ENCODE results near the gene GALNT14.

The GALNT14 gene

DNA sequence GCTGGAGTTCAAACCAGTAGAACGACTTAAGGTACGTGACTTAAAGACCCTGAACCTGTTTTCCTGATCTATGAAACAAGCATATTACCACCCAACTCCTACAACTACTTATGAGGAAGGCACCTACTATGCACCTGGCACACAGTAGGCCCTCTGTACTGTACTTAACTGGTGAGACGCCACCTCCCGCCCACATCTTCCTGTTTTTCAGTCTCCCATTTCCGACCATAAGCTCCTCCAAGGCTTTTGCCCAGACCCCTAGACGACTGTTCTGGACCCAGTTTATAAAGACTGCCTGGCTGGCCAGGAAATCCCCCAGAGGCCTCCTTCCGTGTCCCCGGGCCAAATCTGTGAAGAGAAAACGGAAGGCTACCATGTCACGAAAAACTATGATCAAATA lies 1.5 kb downstream of the GALNT14 start:
- H3K4me3 ChIP-seq (ENCODE audit: low read depth, low read length), result no peak overlapping the region

DNA sequence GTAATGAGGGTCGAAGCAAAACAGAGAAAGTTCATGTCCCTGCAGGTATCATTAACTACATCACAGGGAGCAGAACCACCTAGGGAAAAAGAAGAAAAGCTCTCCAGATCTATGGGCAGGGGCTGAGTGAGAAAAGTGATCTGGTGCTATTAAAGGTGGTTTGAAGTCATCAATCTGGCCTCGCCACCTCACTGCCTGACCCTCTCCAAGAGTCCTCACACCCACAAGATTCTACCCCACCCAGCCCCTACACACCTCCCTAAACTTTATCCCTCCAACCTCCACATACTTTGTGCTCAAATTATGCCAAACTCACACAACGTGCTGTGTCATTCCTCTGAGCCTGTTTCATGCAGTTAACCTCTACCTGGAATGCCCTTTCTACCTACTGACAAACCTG lies 2.2 kb downstream of the GALNT14 start:
- no peak overlapping the region for H3K4me3 ChIP-seq (ENCODE audit: low read depth, low read length)

DNA sequence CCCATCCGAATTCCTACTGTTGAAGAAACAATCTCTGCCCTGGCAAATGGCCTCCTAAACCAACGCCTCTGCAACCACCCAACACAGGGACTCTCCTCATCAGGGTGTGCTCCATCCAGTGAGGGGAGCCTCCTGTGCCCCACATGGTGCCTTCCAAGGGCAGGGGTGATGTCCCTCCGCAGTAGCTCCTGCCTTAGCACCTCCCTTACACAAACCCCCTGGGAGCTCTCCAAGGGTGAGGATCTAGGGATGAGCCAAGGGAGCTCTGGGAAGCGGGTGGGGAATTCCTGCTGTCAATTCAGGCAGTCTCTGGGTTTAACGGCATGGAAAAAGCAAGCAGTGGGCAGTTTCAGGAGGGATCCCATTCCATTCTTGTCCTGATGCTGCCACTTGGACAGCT lies 3.8 kb downstream of the GALNT14 start:
- H3K4me3 ChIP-seq (ENCODE audit: low read depth, low read length), result no peak overlapping the region

DNA sequence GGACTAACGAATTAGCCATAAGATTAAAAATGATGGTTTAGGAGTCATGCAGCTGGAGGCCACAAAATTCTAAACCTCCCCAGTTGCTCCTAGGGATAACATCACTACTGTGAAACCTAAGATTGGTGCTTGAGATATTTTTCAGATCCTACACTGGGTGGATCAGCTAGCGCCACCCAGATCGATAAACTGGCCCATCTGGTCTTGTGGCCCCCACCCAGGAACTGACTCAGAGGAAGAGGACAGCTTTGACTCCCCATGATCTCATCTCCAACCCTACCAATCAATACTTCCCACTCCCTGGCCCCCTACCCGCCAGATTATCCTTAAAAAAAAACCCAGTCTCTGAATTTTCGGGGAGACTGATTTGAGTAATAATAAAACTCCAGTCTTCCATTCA lies 5.5 kb downstream of the GALNT14 start:
- no peak overlapping the region for H3K4me3 ChIP-seq (ENCODE audit: low read depth, low read length)

DNA sequence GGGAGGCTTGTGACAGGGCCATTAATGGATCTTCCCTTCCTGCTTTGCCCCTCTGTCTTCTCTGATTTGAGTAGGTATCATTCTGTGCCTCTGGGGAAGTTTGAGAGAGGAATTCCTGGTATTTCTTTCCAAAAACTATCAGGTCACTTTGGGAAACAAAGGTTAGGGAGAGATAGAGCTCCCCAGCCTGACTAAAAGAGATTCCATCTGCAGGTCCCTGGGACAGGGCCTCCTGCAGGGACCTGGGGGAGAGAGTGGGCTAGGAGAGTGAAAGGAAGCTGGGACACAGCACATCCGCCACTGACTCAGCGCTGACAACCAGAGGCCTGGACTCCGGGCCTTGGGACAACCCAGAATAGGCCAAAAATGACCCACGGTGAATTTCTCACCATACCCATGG lies 6.4 kb downstream of the GALNT14 start:
- no peak overlapping the region for H3K4me3 ChIP-seq (ENCODE audit: low read depth, low read length)

DNA sequence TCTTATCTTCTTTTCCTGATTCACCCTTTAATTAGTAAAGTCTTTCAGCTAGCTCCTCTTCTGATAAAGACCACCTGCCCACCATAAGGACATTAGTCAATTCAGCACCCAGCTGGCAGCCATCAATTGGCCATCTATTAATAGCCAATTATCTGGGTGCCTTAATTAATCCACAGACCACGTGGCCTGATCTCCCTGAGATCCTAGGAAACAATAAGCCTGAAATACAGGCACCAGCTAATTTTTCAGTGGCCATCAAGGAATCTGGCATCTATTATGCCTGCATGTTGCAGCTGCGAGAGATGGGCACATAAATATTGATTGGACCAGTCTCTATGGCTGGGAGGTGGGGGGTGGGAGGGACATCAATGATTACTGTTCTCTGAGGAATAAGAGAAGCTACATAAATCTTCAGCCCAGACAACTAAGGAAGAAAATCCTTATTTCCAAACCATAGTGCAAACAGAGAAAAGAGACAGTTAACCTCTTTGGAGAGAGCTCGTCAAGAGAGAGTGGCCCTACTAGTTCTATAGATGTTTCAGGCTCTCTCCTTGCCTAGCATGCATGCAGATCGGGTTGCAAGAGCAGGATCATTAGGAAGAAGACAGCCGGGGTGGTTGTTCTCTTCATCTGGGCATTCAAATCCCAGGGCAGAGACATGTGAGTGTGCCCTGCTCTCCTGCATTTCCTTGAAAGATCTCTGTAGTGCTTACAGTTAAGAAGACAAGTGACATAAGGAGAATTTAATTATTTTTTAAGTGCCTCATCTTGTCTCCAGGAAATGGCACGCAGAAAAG lies 8.7 kb downstream of the GALNT14 start:
- no peak overlapping the region for H3K4me3 ChIP-seq (ENCODE audit: low read depth, low read length)

DNA sequence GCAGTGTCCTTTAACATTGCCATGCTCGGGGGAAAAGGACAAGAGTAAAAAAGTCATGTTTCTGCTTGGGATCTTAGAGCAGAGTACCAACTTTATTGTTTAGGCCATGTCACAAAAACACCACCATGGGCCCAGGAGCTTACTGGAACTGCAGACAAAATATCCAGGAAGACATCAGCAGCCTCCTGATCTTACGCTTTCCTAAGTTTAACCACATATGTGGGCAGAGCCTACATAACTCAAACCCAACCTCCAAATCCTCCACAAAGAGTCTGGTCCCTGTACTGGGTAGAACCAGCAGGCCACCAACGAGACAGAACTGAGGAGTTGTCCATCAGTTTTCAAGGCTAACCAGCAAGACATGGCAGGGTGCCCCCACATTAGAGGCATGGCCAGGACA lies 10.3 kb downstream of the GALNT14 start:
- H3K4me3 ChIP-seq (ENCODE audit: low read depth, low read length), result no peak overlapping the region

DNA sequence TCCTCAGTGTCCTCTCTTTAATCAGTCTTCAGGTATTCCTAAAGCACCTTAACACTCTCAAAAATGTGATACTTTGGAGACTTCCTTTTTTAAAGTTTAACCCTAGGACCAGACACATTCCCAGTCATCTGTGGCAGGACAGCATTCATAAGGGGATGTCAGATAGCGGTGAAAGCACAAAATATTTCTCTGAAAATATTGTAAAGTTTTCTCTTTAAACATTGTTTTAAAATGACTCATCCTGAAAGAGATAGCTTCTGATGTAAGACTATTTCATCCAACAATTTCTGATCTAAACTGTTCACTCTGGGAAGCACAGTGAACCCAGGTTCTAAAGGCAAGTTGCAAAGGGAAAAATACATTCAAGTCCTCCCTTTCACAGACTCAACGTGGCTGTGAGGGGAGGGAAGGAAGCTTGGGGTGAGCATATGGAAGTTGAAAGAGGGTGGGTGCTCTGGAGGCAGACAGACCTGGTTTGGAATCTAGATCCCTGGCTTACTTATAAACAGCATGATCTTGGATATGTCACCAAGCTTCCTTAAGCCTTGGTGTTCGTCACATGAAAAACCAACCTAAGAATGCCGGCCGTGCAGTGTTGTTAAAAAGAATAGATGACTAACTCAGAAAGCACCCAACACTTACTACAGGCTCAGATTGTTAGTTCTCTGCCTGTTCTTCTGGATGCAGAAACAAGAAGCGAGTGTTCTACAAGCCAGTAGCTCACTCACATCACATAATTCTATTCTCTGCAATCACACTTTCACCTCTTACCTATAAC lies 12.1 kb downstream of the GALNT14 start:
- H3K4me3 ChIP-seq (ENCODE audit: low read depth, low read length), result no peak overlapping the region

DNA sequence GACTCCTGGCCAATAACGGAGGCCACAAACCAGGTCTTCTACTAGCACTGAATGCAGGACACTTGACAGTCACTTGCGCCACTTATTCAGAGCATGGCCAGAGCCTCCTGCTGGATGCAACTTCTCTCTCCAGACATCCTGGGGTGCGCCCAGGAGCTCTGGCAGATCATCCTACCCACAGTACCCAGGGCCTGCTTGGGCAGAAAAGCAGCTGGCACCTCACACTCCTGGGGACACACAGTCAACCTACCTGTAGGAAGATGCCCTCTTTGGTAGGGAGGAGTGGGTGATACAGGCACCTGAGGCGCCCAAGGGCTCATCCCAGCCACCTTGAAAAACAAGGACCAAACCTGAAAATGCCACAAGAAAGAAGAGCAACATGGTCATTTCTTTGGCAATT lies 13.3 kb downstream of the GALNT14 start:
- no peak overlapping the region for H3K4me3 ChIP-seq (ENCODE audit: low read depth, low read length)

DNA sequence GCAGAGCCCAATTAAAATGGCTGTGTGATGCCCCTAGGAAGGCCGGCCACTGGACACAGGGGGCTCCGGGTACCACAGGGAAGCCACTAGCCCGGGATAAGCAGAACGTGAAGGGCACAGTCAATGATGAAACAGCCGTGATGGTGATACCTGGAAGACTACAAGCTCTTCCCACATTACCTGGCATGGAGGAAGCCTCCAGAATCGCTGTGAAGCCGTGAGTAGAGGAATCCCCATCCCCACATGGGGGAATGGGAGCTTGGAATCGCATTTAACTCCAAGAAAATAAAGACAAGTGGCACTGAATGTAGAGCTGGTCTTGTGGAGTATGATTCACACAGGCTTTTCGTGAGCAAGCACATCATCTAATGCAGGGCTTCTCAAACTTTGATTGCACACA lies 16.1 kb downstream of the GALNT14 start:
- no peak overlapping the region for H3K4me3 ChIP-seq (ENCODE audit: low read depth, low read length)

DNA sequence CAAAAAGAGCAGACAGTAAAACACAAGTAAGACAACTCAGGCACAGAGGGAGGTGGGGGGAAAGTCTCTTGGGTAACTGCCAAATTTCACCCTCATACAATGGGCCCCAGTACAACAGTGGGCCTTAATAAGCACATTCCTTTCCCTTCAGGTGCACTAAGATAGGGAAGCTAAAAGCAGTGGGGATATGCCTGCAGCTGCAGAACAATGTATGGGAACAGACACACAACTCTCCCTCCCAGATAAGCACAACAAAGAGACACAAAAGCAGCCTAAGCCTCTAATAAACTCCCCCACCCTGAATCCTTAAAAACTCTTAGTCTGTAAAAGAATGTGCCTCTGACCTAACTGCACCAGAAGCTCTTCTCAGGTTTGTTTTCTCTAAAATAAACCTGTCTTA lies 24.5 kb downstream of the GALNT14 start:
- no peak overlapping the region for H3K4me3 ChIP-seq (ENCODE audit: low read depth, low read length)

DNA sequence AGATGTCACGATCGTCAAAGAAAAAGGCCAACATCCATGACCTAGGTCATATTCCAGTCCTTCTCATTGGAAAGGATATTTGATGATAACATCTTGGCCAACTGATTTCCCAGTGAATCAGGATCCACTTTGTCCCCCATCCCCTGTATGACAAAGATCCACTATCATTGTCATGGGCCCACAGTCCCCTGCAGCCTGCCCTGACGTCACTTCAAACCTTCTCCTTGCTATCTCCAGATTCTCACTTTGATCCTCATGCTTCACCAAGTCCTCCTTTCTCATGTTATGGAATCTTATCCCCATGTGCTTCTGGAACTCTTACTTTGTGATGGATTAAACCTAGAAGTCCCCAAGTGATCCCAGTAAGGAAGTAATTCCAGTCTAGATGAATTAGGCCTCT lies 25.7 kb downstream of the GALNT14 start:
- no peak overlapping the region for H3K4me3 ChIP-seq (ENCODE audit: low read depth, low read length)

DNA sequence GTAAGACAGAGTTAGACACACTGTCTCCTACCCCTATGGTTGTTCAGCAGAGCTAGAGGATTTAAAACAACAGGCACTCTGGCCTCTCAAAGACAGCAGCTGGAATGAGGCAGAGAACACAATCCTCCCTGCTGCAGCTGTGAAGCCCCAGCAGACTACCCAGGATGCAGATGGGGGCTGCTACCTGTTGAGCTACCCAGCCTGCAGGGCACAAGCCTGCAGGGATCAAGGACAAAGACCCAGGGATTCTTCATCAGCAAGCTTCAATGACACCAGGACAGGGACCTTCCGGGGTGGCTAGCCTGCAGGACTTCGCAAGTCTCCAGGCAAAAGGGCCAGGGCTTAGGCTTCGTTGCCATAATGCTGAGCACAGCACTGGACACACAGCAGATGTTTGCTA lies 27.2 kb downstream of the GALNT14 start:
- no peak overlapping the region for H3K4me3 ChIP-seq (ENCODE audit: low read depth, low read length)

DNA sequence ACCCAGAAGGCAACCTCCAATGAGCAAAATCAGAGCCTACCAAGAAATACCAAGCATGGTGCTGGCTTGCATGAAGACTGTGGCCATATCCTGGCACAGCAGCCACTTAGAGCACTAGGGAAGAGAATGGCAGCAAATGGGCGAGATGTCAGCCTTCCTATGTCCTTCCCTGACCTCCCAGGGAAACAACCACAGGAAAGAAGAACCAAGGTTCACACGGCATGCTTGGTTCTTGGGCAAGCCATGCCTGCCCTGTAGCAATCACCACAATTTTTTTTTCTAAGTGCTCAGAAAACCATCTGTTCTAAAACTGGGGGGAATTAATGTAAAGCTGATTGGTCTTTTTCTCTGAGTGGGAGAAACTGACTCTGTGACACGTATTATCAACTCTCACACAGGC lies 27.8 kb downstream of the GALNT14 start:
- H3K4me3 ChIP-seq (ENCODE audit: low read depth, low read length), result no peak overlapping the region

DNA sequence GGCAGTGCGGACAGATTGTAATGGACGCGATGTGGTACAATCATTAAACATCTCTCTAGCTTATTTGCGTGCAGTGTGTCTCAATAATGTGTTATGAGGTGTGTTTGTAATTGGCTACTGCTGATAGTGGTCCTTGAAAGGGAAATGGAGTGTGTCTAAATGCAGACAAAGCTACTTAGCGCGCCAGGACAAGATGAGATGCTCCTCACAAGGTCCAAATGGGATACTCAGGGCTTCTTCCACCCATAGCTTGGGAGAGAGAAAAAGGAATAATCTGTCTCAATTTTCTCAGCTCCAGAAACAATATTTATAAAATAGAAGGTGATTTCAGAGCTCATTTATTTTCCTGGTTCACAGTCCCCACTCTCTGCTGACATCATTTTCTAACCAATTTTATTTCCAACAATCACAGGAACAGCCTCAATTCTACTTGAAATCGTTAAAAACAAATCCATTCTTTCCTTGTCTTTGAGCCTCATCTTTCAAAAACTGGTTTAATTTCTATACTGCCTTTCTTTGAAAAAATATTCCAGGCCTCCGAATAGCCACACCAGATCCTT lies 28.5 kb downstream of the GALNT14 start:
- no peak overlapping the region for H3K4me3 ChIP-seq (ENCODE audit: low read depth, low read length)

DNA sequence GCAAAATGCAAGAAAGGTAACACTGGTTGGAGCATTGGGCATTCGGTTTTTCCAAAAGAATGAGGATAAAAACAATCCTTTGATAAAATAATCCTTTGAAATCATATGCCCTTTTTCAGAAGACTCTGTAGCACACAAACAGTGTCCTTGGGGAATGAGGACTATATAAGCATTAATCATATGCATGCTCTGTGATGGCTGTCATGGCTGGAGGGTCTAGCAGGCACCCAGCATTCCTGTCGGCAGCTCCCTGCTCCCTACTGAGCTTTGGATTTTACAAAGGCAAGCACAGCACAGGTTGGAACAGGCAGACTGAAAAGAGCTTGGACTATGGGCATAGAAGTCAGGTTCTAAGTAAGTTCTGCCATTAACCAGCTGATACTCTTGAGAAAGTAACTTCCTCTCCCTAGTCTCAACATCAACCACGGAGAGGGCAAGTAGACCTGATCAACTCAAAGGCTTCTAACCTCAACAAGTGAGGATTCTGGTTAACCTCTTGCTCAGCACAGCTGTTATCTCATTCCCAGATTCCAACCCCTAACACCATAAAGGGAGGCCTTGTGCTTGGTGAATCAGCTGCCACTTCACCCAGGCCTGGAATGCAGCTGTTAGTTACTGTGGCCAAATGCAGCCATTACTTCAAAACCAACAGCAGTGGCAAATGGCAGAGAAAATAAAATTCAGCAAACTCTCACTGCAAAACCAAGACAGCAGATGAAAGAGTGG lies 29.5 kb downstream of the GALNT14 start:
- H3K4me3 ChIP-seq (ENCODE audit: low read depth, low read length), result no peak overlapping the region

DNA sequence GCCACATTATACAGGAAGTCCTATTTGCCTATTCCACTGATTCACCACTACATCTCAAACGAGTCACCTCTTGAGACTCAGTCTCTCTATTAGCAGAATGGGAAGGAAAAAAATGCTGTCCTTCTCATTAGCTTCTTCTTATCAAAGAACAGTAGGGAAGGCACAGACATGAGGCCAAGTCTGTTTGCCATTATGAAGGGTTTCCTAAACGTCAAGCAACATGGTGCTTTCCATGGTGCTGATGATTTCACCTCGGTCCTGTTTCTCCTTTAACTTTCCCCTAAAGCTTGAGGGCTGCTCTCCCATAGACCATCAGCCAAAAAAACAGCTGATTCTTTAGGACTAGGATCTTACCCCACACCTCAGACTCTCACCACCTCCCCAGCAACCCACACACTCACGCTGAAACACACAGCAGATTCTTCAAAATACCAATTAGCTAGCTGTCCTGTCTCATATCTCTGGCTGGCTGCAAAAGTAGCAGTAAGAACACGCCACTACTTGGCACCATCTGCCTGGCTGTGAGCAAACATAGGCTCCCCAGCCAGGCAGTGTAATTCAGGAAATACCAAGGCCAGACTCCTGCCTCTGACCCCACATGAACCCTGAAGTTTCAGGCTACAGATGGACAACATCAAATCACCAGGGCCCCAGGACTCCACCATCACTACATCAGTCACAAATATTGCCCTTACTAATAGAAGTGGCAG lies 30.5 kb downstream of the GALNT14 start:
- H3K4me3 ChIP-seq (ENCODE audit: low read depth, low read length), result no peak overlapping the region

DNA sequence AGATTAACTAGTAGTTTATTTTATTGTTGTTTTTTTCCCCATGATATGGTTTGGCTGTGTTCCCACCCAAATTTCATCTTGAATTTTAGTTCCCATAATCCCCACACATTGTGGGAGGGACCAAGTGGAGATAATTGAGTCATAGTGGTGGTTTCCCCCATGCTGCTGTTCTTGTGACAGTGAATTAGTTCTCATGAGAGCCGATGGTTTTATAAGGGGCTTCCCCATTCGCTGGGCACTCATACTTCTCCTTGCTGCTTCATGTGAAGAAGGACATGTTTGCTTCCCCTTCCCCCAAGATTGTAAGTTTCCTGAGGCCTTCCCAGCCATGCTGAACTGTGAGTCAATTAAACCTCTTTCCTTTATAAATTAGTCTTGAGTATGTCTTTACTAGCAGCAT lies 36.5 kb downstream of the GALNT14 start:
- no peak overlapping the region for H3K4me3 ChIP-seq (ENCODE audit: low read depth, low read length)

DNA sequence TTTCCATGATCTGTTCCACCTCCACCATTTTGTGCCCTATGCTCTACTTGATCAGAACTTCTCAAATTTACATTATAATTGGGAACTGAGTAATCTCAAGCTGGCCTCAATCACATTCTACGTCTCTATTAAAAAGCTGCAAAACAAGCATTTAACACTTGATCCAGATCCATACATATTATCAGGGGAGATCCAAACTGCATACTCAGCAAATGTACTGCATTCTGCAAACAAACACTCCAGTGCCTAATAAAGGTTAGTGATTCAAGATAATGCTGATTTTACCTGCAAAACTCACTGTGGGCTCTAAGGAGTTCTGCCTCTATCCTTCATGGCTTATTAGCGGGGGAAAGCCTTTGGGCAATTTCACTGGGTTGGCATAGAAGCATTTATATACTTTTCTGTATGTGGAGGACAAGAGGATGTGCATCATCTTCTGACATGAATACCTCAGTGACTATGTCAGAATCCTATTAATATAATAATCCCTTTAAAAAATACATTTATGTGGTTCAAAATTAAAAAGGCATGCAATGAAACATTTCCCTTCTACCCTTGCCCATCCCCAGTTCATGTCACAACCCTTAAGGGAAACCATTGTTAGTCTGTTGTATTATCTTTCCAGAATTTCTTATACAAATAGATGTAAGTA lies 40.2 kb downstream of the GALNT14 start:
- no peak overlapping the region for H3K4me3 ChIP-seq (ENCODE audit: low read depth, low read length)

DNA sequence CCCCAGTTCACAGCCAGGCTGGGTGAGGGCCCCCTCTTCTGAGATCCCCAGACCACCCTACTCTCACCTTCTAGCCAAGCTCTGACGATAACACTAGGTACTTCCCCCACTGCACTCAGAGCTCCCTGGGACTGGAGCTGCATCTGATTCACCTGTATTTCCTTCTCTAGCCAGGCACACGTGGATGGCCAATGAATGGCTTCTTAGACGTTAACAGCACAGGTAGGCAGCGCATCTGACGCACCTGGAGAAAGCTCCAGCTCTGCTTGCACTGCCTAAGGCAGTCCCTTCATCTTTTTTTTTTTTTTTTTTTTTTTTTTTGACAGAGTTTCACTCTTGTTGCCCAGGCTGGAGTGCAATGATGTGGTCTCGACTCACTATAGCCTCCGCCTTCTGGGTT lies 48.1 kb downstream of the GALNT14 start:
- H3K4me3 ChIP-seq (ENCODE audit: low read depth, low read length), result no peak overlapping the region
